Central memory CD8-positive, alpha-beta T cell (primary cell): ENCODE measurements around the gene PCDHB4.
"Not testable (repeated sequence)": the region's sequence is repeated elsewhere in the genome, so short reads cannot be mapped to it uniquely, and the experiment has no call there.

Experiments used
- ATAC-seq: fragments of 150-1000 bp; cut with Tn5 transposase; replicated peaks from 2 replicates; pipeline ENCODE4 v1.10.0; 2022; ENCODE audit warnings: mild to moderate bottlenecking, moderate FRiP score, moderate number of reproducible peaks; ENCODE audit not compliant: poor library complexity, severe bottlenecking; ENCODE audit errors: extremely low read depth
- DNase-seq, 2 donors: peaks; one replicate each; pipeline ENCODE4 v3.0.0; 2021; ENCODE audit warnings: low spot score in 2 of 2
- H3K27ac Mint-ChIP-seq: one replicate; pipeline ENCODE4 v1.8.0; 2022; ENCODE audit warnings: low read depth, mild to moderate bottlenecking, moderate library complexity, mixed read lengths
- H3K27me3 Mint-ChIP-seq: one replicate; pipeline ENCODE4 v1.8.0; 2022; ENCODE audit warnings: mixed read lengths
- H3K36me3 Mint-ChIP-seq: one replicate; pipeline ENCODE4 v1.8.0; 2022; ENCODE audit warnings: mild to moderate bottlenecking, moderate library complexity, mixed read lengths; ENCODE audit not compliant: insufficient read depth
- H3K4me1 Mint-ChIP-seq: one replicate; pipeline ENCODE4 v1.8.0; 2022; ENCODE audit warnings: mixed read lengths
- H3K4me3 Mint-ChIP-seq: one replicate; pipeline ENCODE4 v1.8.0; 2022; ENCODE audit warnings: mild to moderate bottlenecking, moderate library complexity, mixed read lengths
- H3K9me3 Mint-ChIP-seq: one replicate; pipeline ENCODE4 v1.8.0; 2022; ENCODE audit warnings: mixed read lengths

Gene PCDHB4

GRCh38 chr5:141155540-141156374, 34.1 kb downstream of the PCDHB4 start:
- Mint-ChIP-seq H3K27me3 (peaks cover 54% of the 10 kb centered on the region), H3K4me1 (no peaks in the 10 kb centered on the region), H3K36me3 (no peaks in the 10 kb centered on the region), H3K4me3 (no peak overlapping the region), H3K9me3 (no peaks in the 10 kb centered on the region), H3K27ac (no peak overlapping the region)
- DNase-seq = no peak
- no peak for ATAC-seq

DNA sequence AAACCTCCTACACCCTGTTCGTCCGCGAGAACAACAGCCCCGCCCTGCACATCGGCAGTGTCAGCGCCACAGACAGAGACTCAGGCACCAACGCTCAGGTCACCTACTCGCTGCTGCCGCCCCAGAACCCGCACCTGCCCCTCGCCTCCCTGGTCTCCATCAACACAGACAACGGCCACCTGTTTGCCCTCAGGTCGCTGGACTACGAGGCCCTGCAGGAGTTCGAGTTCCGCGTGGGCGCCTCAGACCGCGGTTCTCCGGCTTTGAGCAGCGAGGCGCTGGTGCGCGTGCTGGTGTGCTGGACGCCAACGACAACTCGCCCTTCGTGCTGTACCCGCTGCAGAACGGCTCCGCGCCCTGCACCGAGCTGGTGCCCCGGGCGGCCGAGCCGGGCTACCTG, 35.7 kb downstream of the PCDHB4 start:
- H3K27me3 Mint-ChIP-seq = peaks cover 46% of the 10 kb centered on the region
- ATAC-seq, H3K27ac Mint-ChIP-seq, DNase-seq, H3K9me3 Mint-ChIP-seq, H3K36me3 Mint-ChIP-seq, H3K4me1 Mint-ChIP-seq, H3K4me3 Mint-ChIP-seq: not testable (repeated sequence)

- ATAC-seq, H3K36me3 Mint-ChIP-seq, H3K9me3 Mint-ChIP-seq, DNase-seq, H3K4me1 Mint-ChIP-seq, H3K4me3 Mint-ChIP-seq: not testable (repeated sequence)
- Mint-ChIP-seq H3K27ac (peak overlapping the region; percentile 46), H3K27me3 (peaks cover 41% of the 10 kb centered on the region)
These were observed 36.3 kb downstream of the PCDHB4 start for GRCh38 chr5:141157901-141158300.

DNA sequence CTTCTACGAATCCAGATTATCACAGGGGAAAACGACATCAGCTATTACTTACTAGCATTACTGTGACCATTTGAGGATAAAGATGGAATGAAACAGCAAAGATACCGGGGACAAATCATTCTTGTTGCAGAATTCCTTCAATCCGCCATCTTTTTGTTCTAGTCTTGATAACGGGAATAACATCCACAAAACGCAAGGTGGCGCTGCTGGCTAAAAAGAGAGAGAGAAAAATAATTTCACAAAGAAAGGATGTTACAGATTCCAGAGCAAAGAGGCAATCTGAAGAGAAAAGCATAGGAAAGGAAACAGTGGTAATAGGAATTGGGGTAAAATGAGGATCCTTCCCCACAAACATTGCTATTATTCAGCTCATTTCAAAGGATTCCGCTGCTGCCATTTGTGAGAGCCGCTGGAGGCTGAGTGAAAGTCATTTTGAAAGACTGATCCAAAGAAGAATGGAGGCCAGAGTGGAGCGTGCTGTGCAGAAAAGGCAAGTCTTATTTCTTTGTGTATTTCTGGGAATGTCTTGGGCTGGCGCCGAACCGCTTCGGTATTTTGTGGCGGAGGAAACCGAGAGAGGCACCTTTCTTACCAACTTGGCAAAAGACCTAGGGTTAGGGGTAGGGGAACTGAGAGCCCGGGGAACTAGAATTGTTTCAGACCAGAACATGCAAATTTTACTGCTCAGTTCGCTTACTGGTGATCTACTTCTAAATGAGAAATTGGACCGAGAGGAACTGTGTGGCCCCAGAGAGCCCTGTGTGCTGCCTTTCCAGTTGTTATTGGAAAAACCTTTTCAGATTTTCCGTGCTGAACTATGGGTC, 51.0 kb downstream of the PCDHB4 start, which contains the start of gene PCDHB7:
PCDHB7 (plus strand) TSS at position 264 of the 824 bp plus-strand sequence; CDS start at position 456, 192 bp downstream.
- Mint-ChIP-seq H3K9me3 (no peaks in the 10 kb centered on the region), H3K27ac (no peak within 1 kb of the TSS), H3K4me1 (no peaks in the 10 kb centered on the region), H3K36me3 (peaks cover 2% of the 10 kb centered on the region), H3K4me3 (no peak within 1 kb of the TSS), H3K27me3 (peaks cover 54% of the 10 kb centered on the region)
- no peak for DNase-seq
- ATAC-seq = no peak

GRCh38 chr5:141174291-141175104, 52.9 kb downstream of the PCDHB4 start:
- not testable (repeated sequence) for H3K9me3 Mint-ChIP-seq, H3K27ac Mint-ChIP-seq, H3K4me3 Mint-ChIP-seq, H3K36me3 Mint-ChIP-seq, DNase-seq, ATAC-seq, H3K4me1 Mint-ChIP-seq
- H3K27me3 Mint-ChIP-seq = peaks cover 35% of the 10 kb centered on the region
